GM12878 (cell line): ENCODE measurements around the gene HSPB7.
"Not testable (repeated sequence)": the region's sequence is repeated elsewhere in the genome, so short reads cannot be mapped to it uniquely, and the experiment has no call there.

ENCODE experiments used
- CTCF ChIP-seq, 3 experiments: IDR thresholded peaks in 2 of 3; conservative IDR thresholded peaks in 1 of 3; 2 replicates each; pipeline ENCODE4 v1.5.1; 2011; ENCODE audit warnings: low read depth in 3 of 3, low read length in 3 of 3, mild to moderate bottlenecking in 3 of 3, control low read depth in 2 of 3, moderate library complexity in 2 of 3, inconsistent platforms in 1 of 3, mixed read lengths in 1 of 3; ENCODE audit not compliant: control insufficient read depth in 2 of 3, insufficient read depth in 1 of 3; ENCODE audit errors: extremely low read depth in 1 of 3
- E2F8 ChIP-seq: fragments of 450-650 bp; IDR thresholded peaks from 2 replicates; pipeline ENCODE4 v1.6.1; 2018; ENCODE audit warnings: mild to moderate bottlenecking, low read depth, moderate library complexity; ENCODE audit not compliant: partially characterized antibody
- EP300 ChIP-seq, 2 experiments: fragments of 150-350 bp in 1 of 2; IDR thresholded peaks; 2 replicates each; pipeline ENCODE4 v1.6.1; 2011 to 2012; ENCODE audit warnings: low read depth in 2 of 2, low read length in 2 of 2, borderline replicate concordance in 1 of 2, improper control_type of control experiment in 1 of 2, inconsistent platforms in 1 of 2; ENCODE audit not compliant: control insufficient read depth in 1 of 2
- RAD21 ChIP-seq: IDR thresholded peaks from 2 replicates; pipeline ENCODE4 v1.6.1; 2011; ENCODE audit warnings: mild to moderate bottlenecking, low read depth, low read length, moderate library complexity; ENCODE audit not compliant: insufficient read depth
- RBBP5 ChIP-seq: fragments of 200-600 bp; sonication (generic); conservative IDR thresholded peaks from 2 replicates; pipeline ENCODE4 v1.6.1; 2016
- SP1 ChIP-seq: IDR thresholded peaks from one replicate; pipeline ENCODE4 v1.6.1; 2011; ENCODE audit warnings: low read depth, low read length
- TARDBP ChIP-seq: IDR thresholded peaks from 2 replicates; pipeline ENCODE4 v1.6.1; 2016; ENCODE audit warnings: borderline replicate concordance
- ZBTB4 ChIP-seq: fragments of 450-650 bp; formaldehyde crosslinking; IDR thresholded peaks from 2 replicates; pipeline ENCODE4 v1.4.0; 2022; ENCODE audit warnings: mild to moderate bottlenecking, moderate library complexity
- ZBTB40 ChIP-seq: fragments of 450-650 bp; IDR thresholded peaks from 2 replicates; pipeline ENCODE4 v1.6.1; 2016; ENCODE audit warnings: mild to moderate bottlenecking, moderate library complexity, borderline replicate concordance
- TF ChIP-seq, protein P1 (sequence below): IDR thresholded peaks from 2 replicates; pipeline ENCODE4 v1.6.1; 2012; ENCODE audit warnings: low read length, inconsistent platforms

DNA sequence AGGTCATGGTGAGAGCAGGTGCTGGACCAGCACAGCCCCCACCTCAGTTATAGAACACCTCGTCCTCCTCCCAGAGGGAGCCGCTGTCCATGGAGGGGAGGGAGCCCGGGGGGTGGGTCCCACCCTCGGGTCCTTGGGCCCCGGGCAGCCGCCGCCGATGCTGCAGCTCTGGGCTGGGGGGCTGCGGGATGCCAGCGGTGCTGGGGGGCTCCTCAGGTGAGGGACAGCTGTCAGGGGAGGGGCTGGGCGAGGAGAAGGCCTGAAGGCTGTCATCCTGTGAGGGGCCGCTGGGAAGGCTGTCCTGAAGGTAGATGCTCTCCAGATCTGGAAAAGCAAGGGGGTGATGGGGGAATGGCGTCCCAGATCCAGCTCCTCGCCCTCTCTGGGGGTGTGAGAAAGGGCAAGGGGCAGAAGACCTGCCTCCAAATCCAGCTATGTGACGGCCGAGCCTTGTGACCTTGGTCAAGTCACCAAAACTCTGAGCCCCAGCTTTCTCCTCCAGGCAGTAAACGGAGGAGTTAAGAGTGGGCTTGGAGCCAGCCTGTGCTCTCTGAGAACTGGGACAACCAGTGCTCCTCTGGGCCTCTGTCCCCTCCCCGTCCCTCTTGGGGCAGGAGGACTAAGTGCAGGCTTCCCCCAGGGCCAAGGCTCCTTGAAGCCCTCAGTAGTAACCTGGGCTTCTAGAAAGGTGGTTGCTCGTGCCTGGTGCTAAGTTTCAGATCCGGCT lies 40.7 kb upstream of the HSPB7 start:
- TF ChIP-seq, protein P1, sequence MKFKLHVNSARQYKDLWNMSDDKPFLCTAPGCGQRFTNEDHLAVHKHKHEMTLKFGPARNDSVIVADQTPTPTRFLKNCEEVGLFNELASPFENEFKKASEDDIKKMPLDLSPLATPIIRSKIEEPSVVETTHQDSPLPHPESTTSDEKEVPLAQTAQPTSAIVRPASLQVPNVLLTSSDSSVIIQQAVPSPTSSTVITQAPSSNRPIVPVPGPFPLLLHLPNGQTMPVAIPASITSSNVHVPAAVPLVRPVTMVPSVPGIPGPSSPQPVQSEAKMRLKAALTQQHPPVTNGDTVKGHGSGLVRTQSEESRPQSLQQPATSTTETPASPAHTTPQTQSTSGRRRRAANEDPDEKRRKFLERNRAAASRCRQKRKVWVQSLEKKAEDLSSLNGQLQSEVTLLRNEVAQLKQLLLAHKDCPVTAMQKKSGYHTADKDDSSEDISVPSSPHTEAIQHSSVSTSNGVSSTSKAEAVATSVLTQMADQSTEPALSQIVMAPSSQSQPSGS = not testable (repeated sequence)
- not testable (repeated sequence) for TF ChIP-seq RAD21; RBBP5; ZBTB4; ZBTB40; E2F8; TARDBP; EP300 (IDR thresholded peaks at IDR 0.05; ENCODE audit: borderline replicate concordance in 1 of 2, control insufficient read depth in 1 of 2, low read depth in 2 of 2, low read length in 2 of 2); CTCF (IDR thresholded peaks at IDR 0.05 in 2 of 3, conservative IDR thresholded peaks at IDR 0.05 in 1 of 3; ENCODE audit: control insufficient read depth in 2 of 3, extremely low read depth in 1 of 3, insufficient read depth in 1 of 3, low read depth in 3 of 3, low read length in 3 of 3); SP1
